Activated CD8-positive, alpha-beta T cell treated with anti-CD3 and anti-CD28 coated beads for 36 hours (primary cell): Measurements from ENCODE around the gene PRKCB. TPM values are rescaled to one million over a fixed set of nuclear protein-coding genes. Genes with fewer than 3 reads are reported as not detected.

ENCODE experiments used
- ATAC-seq: fragments of 200-7000 bp; cut with Tn5 transposase; one replicate; pipeline ENCODE4 v1.10.0; 2021; ENCODE audit warnings: mild to moderate bottlenecking, moderate library complexity
- CTCF ChIA-PET: fragments of 350-600 bp; sonication (Branson Sonifier 250); formaldehyde crosslinking; loops from one replicate; lab custom pipeline; 2021; ENCODE audit warnings: antibody characterized with exemption; lab: Charles Lee
- POLR2A ChIA-PET: fragments of 350-600 bp; sonication (Branson Sonifier 250); formaldehyde crosslinking; loops from one replicate; lab custom pipeline; 2021; ENCODE audit warnings: antibody characterized with exemption; lab: Charles Lee
- DNase-seq: peaks from one replicate; pipeline ENCODE4 v3.0.0-alpha.2; 2020
- H3K27ac Mint-ChIP-seq: one replicate; pipeline ENCODE4 v1.8.0; 2021; ENCODE audit warnings: mild to moderate bottlenecking, mixed read lengths
- H3K27me3 Mint-ChIP-seq: one replicate; pipeline ENCODE4 v1.8.0; 2021; ENCODE audit warnings: mixed read lengths
- H3K36me3 Mint-ChIP-seq: one replicate; pipeline ENCODE4 v1.8.0; 2021; ENCODE audit warnings: low read depth, mixed read lengths
- H3K4me1 Mint-ChIP-seq: one replicate; pipeline ENCODE4 v1.8.0; 2021; ENCODE audit warnings: low read depth, mixed read lengths
- H3K4me3 Mint-ChIP-seq: one replicate; pipeline ENCODE4 v1.8.0; 2021; ENCODE audit warnings: mild to moderate bottlenecking, moderate library complexity, mixed read lengths
- H3K9me3 Mint-ChIP-seq: one replicate; pipeline ENCODE4 v1.8.0; 2021; ENCODE audit warnings: mixed read lengths
- intact Hi-C: fragments of 100-400 bp; cut with micrococcal nuclease; formaldehyde crosslinking; loops from one replicate; pipeline ENCODE4 v1.10.0; 2022
- total RNA-seq, 2 experiments: library from RNA; stranded (reverse); gene quantifications; one replicate each; pipeline ENCODE4 v1.2.3, GENCODE V29; 2021
- TF ChIP-seq, protein P1 (sequence below): fragments of 200-600 bp; IDR thresholded peaks from one replicate; pipeline ENCODE4 v1.8.0; 2022; ENCODE audit warnings: antibody characterized with exemption, mild to moderate bottlenecking

Gene PRKCB
- total RNA-seq, 2 experiments from 2014 or later = 101 to 105 TPM

DNA sequence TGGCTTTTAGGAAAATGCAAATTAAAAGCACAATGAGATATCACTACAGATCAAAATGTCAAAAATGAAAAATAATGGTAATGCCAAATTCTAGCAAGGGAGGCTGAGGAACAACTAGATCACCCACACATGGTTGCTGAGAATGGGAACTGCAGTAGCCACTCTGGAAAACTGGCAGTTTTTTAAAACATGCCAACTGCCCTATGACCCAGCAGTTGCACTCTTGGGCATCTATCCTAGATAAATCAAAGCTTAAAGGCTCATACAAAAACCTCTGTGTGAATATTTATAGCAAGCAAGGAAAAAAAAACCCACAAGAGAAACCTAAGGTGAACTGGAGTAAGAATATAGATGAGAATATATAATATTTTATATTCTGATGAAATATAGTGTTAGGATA, 104.3 kb downstream of the PRKCB start:
- Mint-ChIP-seq H3K4me3 (no peak overlapping the region), H3K4me1 (peaks cover 50% of the 10 kb centered on the region), H3K36me3 (peaks cover 5% of the 10 kb centered on the region), H3K27me3 (no peaks in the 10 kb centered on the region), H3K27ac (no peak overlapping the region), H3K9me3 (peaks cover 4% of the 10 kb centered on the region)
- DNase-seq (no peak), ATAC-seq (no peak)
- ChIA-PET POLR2A (no interaction called here), CTCF (no interaction called here)
- intact Hi-C loops = no loop called here
- TF ChIP-seq, protein P1, sequence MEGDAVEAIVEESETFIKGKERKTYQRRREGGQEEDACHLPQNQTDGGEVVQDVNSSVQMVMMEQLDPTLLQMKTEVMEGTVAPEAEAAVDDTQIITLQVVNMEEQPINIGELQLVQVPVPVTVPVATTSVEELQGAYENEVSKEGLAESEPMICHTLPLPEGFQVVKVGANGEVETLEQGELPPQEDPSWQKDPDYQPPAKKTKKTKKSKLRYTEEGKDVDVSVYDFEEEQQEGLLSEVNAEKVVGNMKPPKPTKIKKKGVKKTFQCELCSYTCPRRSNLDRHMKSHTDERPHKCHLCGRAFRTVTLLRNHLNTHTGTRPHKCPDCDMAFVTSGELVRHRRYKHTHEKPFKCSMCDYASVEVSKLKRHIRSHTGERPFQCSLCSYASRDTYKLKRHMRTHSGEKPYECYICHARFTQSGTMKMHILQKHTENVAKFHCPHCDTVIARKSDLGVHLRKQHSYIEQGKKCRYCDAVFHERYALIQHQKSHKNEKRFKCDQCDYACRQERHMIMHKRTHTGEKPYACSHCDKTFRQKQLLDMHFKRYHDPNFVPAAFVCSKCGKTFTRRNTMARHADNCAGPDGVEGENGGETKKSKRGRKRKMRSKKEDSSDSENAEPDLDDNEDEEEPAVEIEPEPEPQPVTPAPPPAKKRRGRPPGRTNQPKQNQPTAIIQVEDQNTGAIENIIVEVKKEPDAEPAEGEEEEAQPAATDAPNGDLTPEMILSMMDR = no peak

DNA sequence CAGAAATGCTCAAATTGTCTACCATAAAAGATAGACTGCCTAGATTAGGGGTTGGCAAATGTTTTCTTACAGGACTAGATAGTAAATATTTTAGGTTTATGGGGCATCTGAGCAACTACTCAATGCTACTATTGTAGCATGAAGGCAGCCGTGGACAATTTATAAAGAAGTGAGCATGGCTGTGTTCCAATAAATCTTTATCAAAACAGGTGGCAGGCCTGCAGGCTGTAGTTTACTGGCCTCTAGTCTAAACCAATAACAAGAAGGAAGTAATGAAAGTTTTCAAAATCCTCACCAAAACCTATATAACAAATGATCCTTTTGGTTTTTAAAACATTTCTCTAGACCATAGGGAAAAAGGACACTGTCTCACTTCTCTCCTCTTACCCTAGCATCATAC, 105.2 kb downstream of the PRKCB start:
- TF ChIP-seq, protein P1 = no peak
- H3K36me3 Mint-ChIP-seq = peaks cover 7% of the 10 kb centered on the region
- DNase-seq (no peak), ATAC-seq (no peak)
- CTCF ChIA-PET = no interaction called here
- peaks cover 3% of the 10 kb centered on the region for H3K9me3 Mint-ChIP-seq
- H3K4me1 Mint-ChIP-seq = peaks cover 51% of the 10 kb centered on the region
- no peak overlapping the region for H3K27ac Mint-ChIP-seq
- H3K27me3 Mint-ChIP-seq = no peaks in the 10 kb centered on the region
- POLR2A ChIA-PET = no interaction called here
- intact Hi-C loops = no loop called here
- H3K4me3 Mint-ChIP-seq = no peak overlapping the region

DNA sequence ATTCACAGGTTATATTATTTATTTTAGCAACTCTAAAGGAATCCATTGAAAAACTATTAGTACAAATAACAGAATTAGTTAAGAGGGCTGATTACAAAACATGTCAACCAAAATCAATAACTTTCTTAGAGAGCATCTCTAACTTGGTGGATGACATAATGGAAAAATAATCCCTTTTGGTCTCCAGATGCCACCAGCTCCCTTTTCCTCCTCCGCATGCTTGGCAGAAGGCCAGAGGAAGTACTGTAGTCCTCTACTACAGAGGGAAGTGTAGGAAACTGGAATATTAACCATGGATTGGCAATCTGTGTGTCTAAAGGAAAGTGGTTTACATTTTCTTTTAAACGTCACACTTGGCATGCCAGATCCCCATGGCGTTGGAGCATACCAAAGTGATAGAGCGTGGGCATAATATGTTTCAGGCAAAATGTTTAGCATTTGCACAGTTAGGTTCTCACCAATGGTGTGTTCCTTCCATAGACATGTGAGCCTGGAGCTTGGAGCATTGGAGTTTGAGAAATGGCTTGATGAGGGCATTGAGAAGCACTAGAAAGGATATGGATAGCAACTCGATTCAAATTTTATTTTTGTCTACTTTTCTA, 106.3 kb downstream of the PRKCB start:
- ChIA-PET CTCF (interaction anchor here (1.0 to 2.0 kb wide), 2 partner anchors 11 to 65 kb away, joined by 3 to 5 read pairs; no protein-coding TSS in a partner anchor), POLR2A (no interaction called here)

DNA sequence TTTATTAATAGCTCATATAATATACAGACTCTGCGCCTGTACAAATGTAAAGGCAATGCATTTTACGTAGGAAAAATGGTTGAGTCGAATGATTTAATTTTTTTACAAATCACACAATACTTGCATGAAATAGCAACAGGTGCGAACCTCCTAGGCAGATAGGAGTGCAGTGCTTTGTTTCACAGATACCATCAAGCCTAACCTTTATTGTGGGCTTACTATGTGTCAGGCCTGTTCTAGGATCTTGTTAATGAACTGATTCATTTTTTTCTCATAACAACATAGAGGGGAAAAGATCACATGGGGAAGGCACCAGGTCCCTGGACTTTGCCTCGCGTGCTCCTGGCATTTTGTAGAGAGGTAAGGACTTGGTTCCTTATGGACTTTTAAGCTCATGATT, 107.8 kb downstream of the PRKCB start:
- peak; percentile 70 for ATAC-seq
- POLR2A ChIA-PET = interaction anchor here (0.7 to 1.2 kb wide), 3 partner anchors 11 to 249 kb away, joined by 3 to 5 read pairs (median 4); no protein-coding TSS in a partner anchor
- H3K4me1 Mint-ChIP-seq = peaks cover 58% of the 10 kb centered on the region

More for the DNA sequence above, 106.3 kb downstream of the PRKCB start:
- no peak overlapping the region for H3K27ac Mint-ChIP-seq
- intact Hi-C loops = no loop called here
- peaks cover 51% of the 10 kb centered on the region for H3K4me1 Mint-ChIP-seq
- ATAC-seq (no peak), DNase-seq (no peak)
- no peaks in the 10 kb centered on the region for H3K9me3 Mint-ChIP-seq
- H3K4me3 Mint-ChIP-seq = no peak overlapping the region
- TF ChIP-seq, protein P1 = no peak
- H3K27me3 Mint-ChIP-seq = no peaks in the 10 kb centered on the region
- peaks cover 3% of the 10 kb centered on the region for H3K36me3 Mint-ChIP-seq

DNA sequence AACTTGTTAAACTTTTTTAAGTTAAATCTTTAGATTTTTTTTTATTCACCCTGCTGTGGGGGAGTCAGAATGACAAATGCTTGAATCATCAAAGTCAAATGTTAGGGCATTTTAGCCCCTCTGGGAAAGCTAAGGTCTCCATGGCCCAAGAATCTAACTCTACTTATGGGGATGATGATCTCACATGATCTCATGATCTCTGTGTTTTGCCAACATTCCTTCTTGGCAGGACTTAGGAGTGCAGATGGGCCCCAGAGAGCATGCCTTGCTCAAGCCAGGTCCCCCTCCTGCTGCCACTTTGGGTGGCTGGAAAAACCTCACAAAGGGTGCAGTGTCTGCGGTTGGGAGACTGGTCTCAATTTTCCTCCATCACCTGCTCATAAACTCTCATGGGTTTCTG, 108.6 kb downstream of the PRKCB start:
- no peak for DNase-seq
- no peak overlapping the region for H3K4me3 Mint-ChIP-seq
- POLR2A ChIA-PET = interaction anchor here (1.2 kb wide), 1 partner anchor 11 kb away, joined by 5 read pairs; no protein-coding TSS in a partner anchor
- peaks cover 3% of the 10 kb centered on the region for H3K36me3 Mint-ChIP-seq
- no peaks in the 10 kb centered on the region for H3K9me3 Mint-ChIP-seq
- intact Hi-C loops = no loop called here
- TF ChIP-seq, protein P1 = no peak
- CTCF ChIA-PET = interaction anchor here (0.7 to 2.1 kb wide), 9 partner anchors 11 to 208 kb away, joined by 3 to 7 read pairs (median 4); no protein-coding TSS in a partner anchor
- ATAC-seq = no peak
- peaks cover 64% of the 10 kb centered on the region for H3K4me1 Mint-ChIP-seq
- peak overlapping the region; percentile 53 for H3K27ac Mint-ChIP-seq
- no peaks in the 10 kb centered on the region for H3K27me3 Mint-ChIP-seq

More for the DNA sequence above, 107.8 kb downstream of the PRKCB start:
- intact Hi-C loops = no loop called here
- Mint-ChIP-seq H3K27ac (peak overlapping the region; percentile 77), H3K27me3 (no peaks in the 10 kb centered on the region), H3K9me3 (no peaks in the 10 kb centered on the region), H3K36me3 (peaks cover 3% of the 10 kb centered on the region), H3K4me3 (no peak overlapping the region)
- TF ChIP-seq, protein P1 = no peak
- no peak for DNase-seq
- CTCF ChIA-PET = interaction anchor here (0.7 to 2.0 kb wide), 8 partner anchors 10 to 309 kb away, joined by 3 to 7 read pairs (median 4); no protein-coding TSS in a partner anchor
